Panc1 (cell line): Measurements from ENCODE around the gene LSG1. TPM values are rescaled to one million over a fixed set of nuclear protein-coding genes. Genes with fewer than 3 reads are reported as not detected.

Experiments used
- ATAC-seq: fragments of 200-7000 bp; cut with Tn5 transposase; 2 replicates; pipeline ENCODE4 v1.9.1; 2020; ENCODE audit warnings: mild to moderate bottlenecking, moderate library complexity
- BruUV-seq: library from RNA; stranded (reverse); fragments of 400-500 nt; replicated peaks from 2 replicates; lab custom pipeline; 2021; lab: Mats Ljungman, UMichigan
- CTCF ChIA-PET: fragments of 300-600 bp; sonication (Branson Sonifier 250); formaldehyde crosslinking; loops from one replicate; lab custom pipeline; 2022; ENCODE audit warnings: antibody characterized with exemption; lab: Charles Lee
- POLR2A ChIA-PET: fragments of 300-600 bp; sonication (Branson Sonifier 250); formaldehyde crosslinking; loops from one replicate; lab custom pipeline; 2022; ENCODE audit warnings: antibody characterized with exemption; lab: Charles Lee
- DNase-seq: peaks from one replicate; pipeline ENCODE4 v3.0.0-alpha.2; 2010; ENCODE audit warnings: low read depth, low spot score
- H3K27ac ChIP-seq: 2 replicates; pipeline ENCODE4 v1.5.1; 2011; ENCODE audit warnings: mild to moderate bottlenecking, low read length, inconsistent platforms
- H3K27me3 ChIP-seq: fragments of 200-500 bp; sonication (Bioruptor generic); 2 replicates; pipeline ENCODE4 v1.6.0; 2014; ENCODE audit warnings: low read length, inconsistent platforms; ENCODE audit not compliant: control insufficient read depth, insufficient read depth
- H3K36me3 ChIP-seq: fragments of 200-500 bp; sonication (Bioruptor generic); 2 replicates; pipeline ENCODE4 v1.5.1; 2014; ENCODE audit warnings: inconsistent platforms, mild to moderate bottlenecking, low read length, moderate library complexity; ENCODE audit not compliant: control insufficient read depth, insufficient read depth
- H3K4me1 ChIP-seq: 2 replicates; pipeline ENCODE4 v1.5.1; 2011; ENCODE audit warnings: inconsistent platforms, mild to moderate bottlenecking, low read length, moderate library complexity; ENCODE audit not compliant: control insufficient read depth, insufficient read depth
- H3K4me3 ChIP-seq, 2 experiments: 2 replicates each; pipeline ENCODE4 v1.5.1; 2011 to 2012; ENCODE audit warnings: low read depth in 2 of 2, low read length in 2 of 2, mild to moderate bottlenecking in 2 of 2, inconsistent platforms in 1 of 2, moderate library complexity in 1 of 2
- H3K9me3 ChIP-seq: fragments of 200-500 bp; sonication (Bioruptor generic); 2 replicates; pipeline ENCODE4 v1.5.1; 2014; ENCODE audit warnings: low read depth, mild to moderate bottlenecking, inconsistent platforms, low read length, moderate library complexity; ENCODE audit not compliant: control insufficient read depth, insufficient read depth
- POLR2AphosphoS5 ChIP-seq: IDR thresholded peaks from 2 replicates; pipeline ENCODE4 v1.6.1; 2012; ENCODE audit warnings: mild to moderate bottlenecking, low read depth, low read length, moderate library complexity
- SIN3A ChIP-seq: IDR thresholded peaks from 2 replicates; pipeline ENCODE4 v1.6.1; 2012; ENCODE audit warnings: low read depth, mild to moderate bottlenecking, low read length, moderate library complexity, borderline replicate concordance; ENCODE audit not compliant: insufficient read depth
- TCF7L2 ChIP-seq: IDR thresholded peaks from 2 replicates; pipeline ENCODE4 v1.6.1; 2011; ENCODE audit warnings: mild to moderate bottlenecking, low read depth, low read length, inconsistent platforms
- in situ Hi-C: cut with HindIII; loops from 2 replicates; pipeline ENCODE4 v1.10.0; 2016; ENCODE audit warnings: low sequenced_read_pairs, low pct_unique_long_range_greater_than_20kb
- intact Hi-C: fragments of 100-400 bp; cut with micrococcal nuclease; formaldehyde crosslinking; loops from one replicate; pipeline ENCODE4 v1.10.0; 2022; ENCODE audit not compliant: unreplicated experiment
- total RNA-seq: library from RNA; stranded (reverse); gene quantifications from one replicate; pipeline ENCODE4 v1.2.1, GENCODE V29; 2021; ENCODE audit not compliant: unreplicated experiment
- TF ChIP-seq, protein P1 (sequence below), 2 experiments: IDR thresholded peaks; 2 replicates each; pipeline ENCODE4 v1.6.1; 2011 to 2012; ENCODE audit warnings: low read depth in 2 of 2, control low read depth in 1 of 2, low read length in 1 of 2, mild to moderate bottlenecking in 1 of 2, moderate library complexity in 1 of 2; ENCODE audit not compliant: insufficient read depth in 1 of 2
- TF ChIP-seq, protein P2 (sequence below): fragments of 450-650 bp; IDR thresholded peaks from 2 replicates; pipeline ENCODE4 v1.5.1; 2017; ENCODE audit warnings: mild to moderate bottlenecking

LSG1 gene
- total RNA-seq, 1 experiment from 2014 or later: 72.9 TPM

DNA sequence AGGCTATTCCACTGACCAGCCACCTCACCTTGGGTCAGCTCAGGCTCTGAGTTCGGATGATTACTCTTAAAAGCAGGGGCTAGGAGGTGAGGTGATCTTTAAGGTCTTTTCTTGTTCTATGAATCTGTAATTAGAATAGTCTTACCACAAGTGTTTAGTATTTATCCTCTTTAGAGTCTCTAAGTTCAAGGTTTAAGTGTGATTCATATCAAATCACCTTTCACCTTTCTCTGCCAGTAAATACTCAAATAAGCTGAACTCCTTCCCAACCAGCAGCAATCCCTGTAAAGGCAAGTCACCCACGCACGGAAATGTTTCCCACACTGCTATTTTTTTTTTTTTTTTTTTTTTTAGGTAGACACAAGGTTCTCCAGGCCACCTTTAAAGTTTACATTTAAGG, 24.2 kb downstream of the LSG1 start:
- no peak for TF ChIP-seq POLR2AphosphoS5
- TF ChIP-seq TCF7L2: no peak
- TF ChIP-seq, protein P1, sequence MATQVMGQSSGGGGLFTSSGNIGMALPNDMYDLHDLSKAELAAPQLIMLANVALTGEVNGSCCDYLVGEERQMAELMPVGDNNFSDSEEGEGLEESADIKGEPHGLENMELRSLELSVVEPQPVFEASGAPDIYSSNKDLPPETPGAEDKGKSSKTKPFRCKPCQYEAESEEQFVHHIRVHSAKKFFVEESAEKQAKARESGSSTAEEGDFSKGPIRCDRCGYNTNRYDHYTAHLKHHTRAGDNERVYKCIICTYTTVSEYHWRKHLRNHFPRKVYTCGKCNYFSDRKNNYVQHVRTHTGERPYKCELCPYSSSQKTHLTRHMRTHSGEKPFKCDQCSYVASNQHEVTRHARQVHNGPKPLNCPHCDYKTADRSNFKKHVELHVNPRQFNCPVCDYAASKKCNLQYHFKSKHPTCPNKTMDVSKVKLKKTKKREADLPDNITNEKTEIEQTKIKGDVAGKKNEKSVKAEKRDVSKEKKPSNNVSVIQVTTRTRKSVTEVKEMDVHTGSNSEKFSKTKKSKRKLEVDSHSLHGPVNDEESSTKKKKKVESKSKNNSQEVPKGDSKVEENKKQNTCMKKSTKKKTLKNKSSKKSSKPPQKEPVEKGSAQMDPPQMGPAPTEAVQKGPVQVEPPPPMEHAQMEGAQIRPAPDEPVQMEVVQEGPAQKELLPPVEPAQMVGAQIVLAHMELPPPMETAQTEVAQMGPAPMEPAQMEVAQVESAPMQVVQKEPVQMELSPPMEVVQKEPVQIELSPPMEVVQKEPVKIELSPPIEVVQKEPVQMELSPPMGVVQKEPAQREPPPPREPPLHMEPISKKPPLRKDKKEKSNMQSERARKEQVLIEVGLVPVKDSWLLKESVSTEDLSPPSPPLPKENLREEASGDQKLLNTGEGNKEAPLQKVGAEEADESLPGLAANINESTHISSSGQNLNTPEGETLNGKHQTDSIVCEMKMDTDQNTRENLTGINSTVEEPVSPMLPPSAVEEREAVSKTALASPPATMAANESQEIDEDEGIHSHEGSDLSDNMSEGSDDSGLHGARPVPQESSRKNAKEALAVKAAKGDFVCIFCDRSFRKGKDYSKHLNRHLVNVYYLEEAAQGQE (IDR thresholded peaks at IDR 0.05; ENCODE audit: insufficient read depth in 1 of 2, low read depth in 2 of 2, low read length in 1 of 2): no peak
- TF ChIP-seq, protein P2, sequence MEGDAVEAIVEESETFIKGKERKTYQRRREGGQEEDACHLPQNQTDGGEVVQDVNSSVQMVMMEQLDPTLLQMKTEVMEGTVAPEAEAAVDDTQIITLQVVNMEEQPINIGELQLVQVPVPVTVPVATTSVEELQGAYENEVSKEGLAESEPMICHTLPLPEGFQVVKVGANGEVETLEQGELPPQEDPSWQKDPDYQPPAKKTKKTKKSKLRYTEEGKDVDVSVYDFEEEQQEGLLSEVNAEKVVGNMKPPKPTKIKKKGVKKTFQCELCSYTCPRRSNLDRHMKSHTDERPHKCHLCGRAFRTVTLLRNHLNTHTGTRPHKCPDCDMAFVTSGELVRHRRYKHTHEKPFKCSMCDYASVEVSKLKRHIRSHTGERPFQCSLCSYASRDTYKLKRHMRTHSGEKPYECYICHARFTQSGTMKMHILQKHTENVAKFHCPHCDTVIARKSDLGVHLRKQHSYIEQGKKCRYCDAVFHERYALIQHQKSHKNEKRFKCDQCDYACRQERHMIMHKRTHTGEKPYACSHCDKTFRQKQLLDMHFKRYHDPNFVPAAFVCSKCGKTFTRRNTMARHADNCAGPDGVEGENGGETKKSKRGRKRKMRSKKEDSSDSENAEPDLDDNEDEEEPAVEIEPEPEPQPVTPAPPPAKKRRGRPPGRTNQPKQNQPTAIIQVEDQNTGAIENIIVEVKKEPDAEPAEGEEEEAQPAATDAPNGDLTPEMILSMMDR: no peak
- ChIA-PET POLR2A (no interaction called here), CTCF (no interaction called here)
- BruUV-seq: no TSS peak
- in situ Hi-C loops: no loop called here
- H3K36me3 ChIP-seq: peaks cover 60% of the 10 kb centered on the region
- DNase-seq: no peak
- H3K4me1 ChIP-seq: no peaks in the 10 kb centered on the region
- H3K4me3 ChIP-seq: no peak overlapping the region
- no peaks in the 10 kb centered on the region for H3K27me3 ChIP-seq
- intact Hi-C loops: no loop called here
- H3K27ac ChIP-seq: no peak overlapping the region
- ATAC-seq: no peak
- H3K9me3 ChIP-seq: no peaks in the 10 kb centered on the region

DNA sequence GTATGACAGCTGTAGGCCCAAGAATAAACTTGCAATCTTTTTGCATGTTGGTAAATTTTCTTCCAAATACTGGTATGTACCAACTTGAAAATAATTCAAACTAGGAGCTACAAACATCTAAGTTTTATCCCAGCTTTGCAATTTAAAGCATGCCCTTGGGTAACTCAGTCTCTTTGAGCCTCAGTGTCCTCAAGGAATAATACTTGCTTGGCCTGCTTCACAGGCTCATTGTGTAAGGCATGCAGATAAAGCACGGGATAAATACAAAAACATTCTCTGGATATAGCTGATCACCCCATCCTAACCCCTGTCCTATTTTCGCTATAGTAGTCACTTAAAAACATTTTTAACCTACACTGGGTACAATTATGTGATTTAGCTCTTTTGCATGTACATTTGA, 29.2 kb downstream of the LSG1 start:
- intact Hi-C loops: no loop called here
- TF ChIP-seq TCF7L2: no peak
- TF ChIP-seq, protein P2: no peak
- no peak for TF ChIP-seq POLR2AphosphoS5
- no peak for TF ChIP-seq SIN3A
- TF ChIP-seq, protein P1 (IDR thresholded peaks at IDR 0.05; ENCODE audit: insufficient read depth in 1 of 2, low read depth in 2 of 2, low read length in 1 of 2): no peak
- ChIA-PET CTCF (interaction anchor here (0.6 kb wide), 1 partner anchor 28 kb away, joined by 7 read pairs; no protein-coding TSS in a partner anchor), POLR2A (no interaction called here)
- H3K4me1 ChIP-seq: no peaks in the 10 kb centered on the region
- DNase-seq (no peak), ATAC-seq (no peak)
- H3K36me3 ChIP-seq: peaks cover 43% of the 10 kb centered on the region
- no peaks in the 10 kb centered on the region for H3K9me3 ChIP-seq
- BruUV-seq: no TSS peak
- no peak overlapping the region for H3K4me3 ChIP-seq
- H3K27me3 ChIP-seq: no peaks in the 10 kb centered on the region
- in situ Hi-C loops: no loop called here
- no peak overlapping the region for H3K27ac ChIP-seq
